BJ (cell line): ENCODE results near the gene ZNF775. TPM values are rescaled to one million over a fixed set of nuclear protein-coding genes. Genes with fewer than 3 reads are reported as not detected.

ENCODE experiments used
- CTCF ChIA-PET: fragments of 350-600 bp; formaldehyde crosslinking; extraction: SDS; loops from one replicate; lab custom pipeline; 2021; ENCODE audit warnings: antibody characterized with exemption, inconsistent platforms; lab: Yijun Ruan, JAX
- POLR2A ChIA-PET: fragments of 300-600 bp; sonication (Branson Sonifier 250); formaldehyde crosslinking; extraction: SDS; loops from one replicate; lab custom pipeline; 2021; ENCODE audit warnings: antibody characterized with exemption; lab: Charles Lee
- DNase-seq: peaks from one replicate; pipeline ENCODE4 v3.0.0-alpha.2; 2011; ENCODE audit warnings: low read depth
- H3K27me3 ChIP-seq: 2 replicates; pipeline ENCODE4 v1.6.0; 2011; ENCODE audit warnings: low read length; ENCODE audit not compliant: control insufficient read depth, insufficient read depth
- H3K36me3 ChIP-seq: 2 replicates; pipeline ENCODE4 v1.5.1; 2011; ENCODE audit warnings: low read length; ENCODE audit not compliant: control insufficient read depth, insufficient read depth
- H3K4me3 ChIP-seq: 2 replicates; pipeline ENCODE4 v1.5.1; 2011; ENCODE audit warnings: low read depth, mild to moderate bottlenecking, control low read depth, low read length
- CTCF ChIP-seq: IDR thresholded peaks from 2 replicates; pipeline ENCODE4 v1.5.1; 2011; ENCODE audit warnings: low read depth, mild to moderate bottlenecking, control low read depth, inconsistent platforms, low read length, moderate library complexity; ENCODE audit not compliant: insufficient read depth
- polyA plus RNA-seq: library from polyadenylated mRNA; depleted of rRNA; stranded (reverse); fragments of >200 nt; gene quantifications from 2 replicates; pipeline ENCODE4 v1.2.3, GENCODE V29; 2011

Gene ZNF775
- polyA plus RNA-seq, 1 experiment, result 2.1 TPM

- 0 out of 2 replicates have a peak, but pooled peaks cover 2% of the 10 kb centered on the region for H3K27me3 ChIP-seq
- TF ChIP-seq CTCF, result peak; percentile 87
- no peak for DNase-seq
- no peak overlapping the region for H3K4me3 ChIP-seq
- ChIA-PET CTCF (interaction anchor here (0.6 to 2.1 kb wide), 16 partner anchors 9 to 81 kb away, joined by 3 to 10 read pairs (median 4); partner anchors contain the start of gene REPIN1), POLR2A (no interaction called here)
- H3K36me3 ChIP-seq, result no peaks in the 10 kb centered on the region
Measured at GRCh38 chr7:150420987-150421674, 42.0 kb downstream of the ZNF775 start.

GRCh38 chr7:150421831-150422230 lies 42.7 kb downstream of the ZNF775 start:
- ChIA-PET POLR2A (no interaction called here), CTCF (interaction anchor here (0.6 to 2.0 kb wide), 17 partner anchors 10 to 136 kb away, joined by 3 to 10 read pairs (median 4); partner anchors contain the start of gene REPIN1)
- TF ChIP-seq CTCF, result no peak
- Histone ChIP-seq H3K27me3 (0 out of 2 replicates have a peak, but pooled peaks cover 2% of the 10 kb centered on the region), H3K36me3 (no peaks in the 10 kb centered on the region), H3K4me3 (no peak overlapping the region)
- no peak for DNase-seq

- Histone ChIP-seq H3K4me3 (no peak overlapping the region), H3K27me3 (0 out of 2 replicates have a peak, but pooled peaks cover 2% of the 10 kb centered on the region), H3K36me3 (no peaks in the 10 kb centered on the region)
- ChIA-PET POLR2A (no interaction called here), CTCF (no interaction called here)
- no peak for DNase-seq
- TF ChIP-seq CTCF, result no peak
Measured at GRCh38 chr7:150425670-150426069, 46.5 kb downstream of the ZNF775 start.

- Histone ChIP-seq H3K36me3 (no peaks in the 10 kb centered on the region), H3K4me3 (no peak overlapping the region), H3K27me3 (0 out of 2 replicates have a peak, but pooled peaks cover 2% of the 10 kb centered on the region)
- ChIA-PET POLR2A (no interaction called here), CTCF (interaction anchor here (0.5 to 1.8 kb wide), 5 partner anchors 9 to 137 kb away, joined by 3 to 4 read pairs (median 4); no protein-coding TSS in a partner anchor)
- peak; percentile 77 for DNase-seq
- TF ChIP-seq CTCF, result no peak
Measured at GRCh38 chr7:150428671-150429451, 49.7 kb downstream of the ZNF775 start.

DNA sequence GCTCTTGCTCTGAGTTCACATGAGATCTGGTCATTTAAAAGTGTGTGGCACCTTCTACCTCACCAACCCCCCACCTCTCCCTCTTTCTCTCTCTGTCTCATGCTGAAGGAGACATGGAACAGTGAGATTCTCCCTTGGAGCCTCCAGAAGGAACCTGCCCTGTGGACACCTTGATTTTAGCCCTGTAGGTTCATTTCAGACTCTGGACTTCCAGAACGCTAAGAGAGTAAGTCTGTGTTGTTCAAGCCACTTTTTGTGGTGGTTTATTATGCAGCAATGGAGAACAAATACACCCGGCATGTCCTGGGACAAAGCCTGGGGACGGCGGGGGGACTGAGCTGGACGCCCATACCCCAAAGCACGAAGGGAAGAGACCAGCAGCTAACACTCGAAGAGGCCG lies 50.6 kb downstream of the ZNF775 start:
- POLR2A ChIA-PET, result no interaction called here
- DNase-seq, result no peak
- Histone ChIP-seq H3K4me3 (no peak overlapping the region), H3K36me3 (no peaks in the 10 kb centered on the region), H3K27me3 (0 out of 2 replicates have a peak, but pooled peaks cover 2% of the 10 kb centered on the region)
- CTCF ChIA-PET, result interaction anchor here (1.2 to 1.8 kb wide), 5 partner anchors 10 to 19 kb away, joined by 3 to 4 read pairs (median 4); no protein-coding TSS in a partner anchor
- no peak for TF ChIP-seq CTCF
